Measurements from ENCODE around the gene UBAP2.
"Not testable (repeated sequence)": the region's sequence is repeated elsewhere in the genome, so short reads cannot be mapped to it uniquely, and the experiment has no call there.

UBAP2 gene

DNA sequence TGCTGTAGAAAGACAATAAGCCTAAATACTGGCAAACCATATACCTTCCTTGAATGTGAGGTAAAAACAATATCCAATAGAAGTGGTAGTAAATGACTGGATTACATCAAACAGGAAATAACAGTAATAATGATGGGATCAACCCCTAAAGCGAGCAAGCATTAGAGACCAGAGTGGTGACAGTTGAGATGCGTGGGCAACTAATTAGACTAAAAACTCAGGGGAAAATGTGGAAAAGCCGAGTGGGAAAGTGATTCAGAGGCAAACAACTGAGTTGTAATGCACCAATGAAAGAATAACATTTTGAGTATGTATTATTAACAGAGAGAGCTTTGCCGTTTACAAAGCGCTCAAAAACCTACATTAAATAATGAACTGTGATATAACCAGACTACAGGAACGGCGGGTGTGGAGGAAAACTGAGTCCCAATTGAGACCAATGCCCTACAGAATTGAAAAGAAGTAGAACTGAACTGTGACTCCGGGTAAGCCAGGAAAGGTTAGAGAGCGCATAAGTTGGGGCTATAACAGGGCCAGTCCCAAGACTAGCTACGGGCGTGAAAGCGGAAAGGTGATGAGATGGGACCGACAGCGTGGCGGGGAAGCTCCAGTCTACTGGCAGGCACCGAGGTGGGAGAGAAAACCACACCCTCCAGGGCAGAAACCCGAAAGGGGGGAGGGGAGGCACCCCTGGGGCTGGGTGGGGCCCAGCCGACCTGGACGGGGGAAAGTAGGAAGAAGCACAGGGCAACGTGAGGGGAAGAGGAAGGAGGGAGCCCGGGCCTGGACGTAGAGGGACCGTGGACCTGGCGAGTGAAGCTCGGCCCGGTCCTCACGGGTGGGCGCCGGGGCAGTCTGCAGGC, 592 bp downstream of the UBAP2 start:
- no peak for DNase-seq

DNA sequence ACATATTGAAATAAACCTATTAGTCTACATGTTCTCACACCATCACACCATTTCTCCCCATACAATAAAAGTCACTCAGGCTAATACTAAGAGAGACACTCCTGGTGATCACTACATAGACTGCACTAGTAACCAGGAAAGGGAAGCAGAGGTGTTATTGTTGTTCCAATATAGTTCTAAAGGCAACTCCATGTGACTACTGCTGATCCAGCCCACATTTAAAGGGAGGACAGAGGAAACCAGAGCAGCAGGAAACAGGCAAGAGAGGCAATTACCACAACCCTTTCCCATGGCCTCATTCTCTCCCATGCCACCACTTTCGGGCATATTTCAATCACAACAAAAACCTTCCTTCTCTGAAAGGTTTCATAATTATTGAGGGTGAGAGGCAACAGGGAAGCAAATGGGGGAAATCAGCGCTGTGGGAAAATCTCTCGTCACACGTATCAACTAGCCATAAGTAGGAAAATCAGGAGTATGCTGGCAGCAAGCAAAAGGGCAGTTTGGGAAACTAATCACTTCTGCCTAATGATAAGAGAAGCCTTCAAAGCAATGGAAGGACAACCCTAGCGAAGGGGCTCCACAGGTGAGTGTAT, 1.8 kb downstream of the UBAP2 start:
- DNase-seq, result no peak

DNA sequence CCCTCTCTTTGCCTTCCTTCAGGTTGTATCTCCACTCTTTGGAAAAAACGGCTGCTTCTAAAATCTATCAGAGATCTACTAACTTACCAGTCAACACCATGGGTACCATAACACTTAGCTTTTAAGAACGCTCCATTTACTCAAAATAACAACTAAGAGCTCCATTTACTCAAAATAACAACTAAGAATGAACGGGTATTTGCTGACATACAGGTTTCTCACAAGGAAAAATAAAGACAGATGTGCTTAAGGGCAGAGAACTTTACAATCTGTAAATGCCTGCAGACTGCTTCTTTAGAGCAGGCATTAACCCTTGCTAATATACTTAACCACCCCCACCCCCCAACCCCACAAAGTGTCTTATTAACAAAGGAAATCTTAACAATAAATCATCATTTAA, 2.8 kb downstream of the UBAP2 start:
- DNase-seq, result no peak

DNA sequence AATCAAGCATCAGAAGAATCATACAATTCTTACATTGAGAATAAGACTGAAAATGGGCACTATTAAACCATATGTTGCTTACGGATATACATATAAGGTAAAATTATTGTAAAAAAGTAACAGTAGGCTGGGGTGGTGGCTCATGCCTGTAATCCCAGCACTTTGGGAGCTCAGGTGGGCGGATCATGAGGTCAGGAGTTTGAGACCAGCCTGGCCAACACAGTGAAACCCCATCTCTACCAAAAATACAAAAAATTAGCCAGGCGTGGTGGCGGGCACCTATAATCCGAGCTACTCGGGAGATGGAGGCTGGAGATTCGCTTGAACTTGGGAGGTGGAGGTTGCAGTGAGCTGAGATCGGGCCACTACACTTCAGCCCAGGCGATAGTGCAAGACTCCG, 6.6 kb downstream of the UBAP2 start:
- not testable (repeated sequence) for DNase-seq

DNA sequence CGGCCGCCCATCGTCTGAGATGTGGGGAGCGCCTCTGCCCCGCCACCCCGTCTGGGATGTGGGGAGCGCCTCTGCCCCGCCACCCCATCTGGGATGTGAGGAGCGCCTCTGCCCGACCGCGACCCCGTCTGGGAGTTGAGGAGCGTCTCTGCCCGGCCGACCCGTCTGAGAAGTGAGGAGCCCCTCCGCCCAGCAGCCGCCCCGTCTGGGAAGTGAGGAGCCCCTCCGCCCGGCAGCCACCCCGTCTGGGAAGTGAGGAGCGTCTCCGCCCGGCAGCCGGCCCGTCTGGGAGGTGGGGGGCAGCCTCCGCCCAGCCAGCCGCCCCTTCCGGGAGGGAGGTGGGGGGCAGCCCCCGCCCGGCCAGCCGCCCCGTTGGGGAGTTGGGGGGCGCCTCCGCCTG, 9.8 kb downstream of the UBAP2 start:
- DNase-seq, result not testable (repeated sequence)

DNA sequence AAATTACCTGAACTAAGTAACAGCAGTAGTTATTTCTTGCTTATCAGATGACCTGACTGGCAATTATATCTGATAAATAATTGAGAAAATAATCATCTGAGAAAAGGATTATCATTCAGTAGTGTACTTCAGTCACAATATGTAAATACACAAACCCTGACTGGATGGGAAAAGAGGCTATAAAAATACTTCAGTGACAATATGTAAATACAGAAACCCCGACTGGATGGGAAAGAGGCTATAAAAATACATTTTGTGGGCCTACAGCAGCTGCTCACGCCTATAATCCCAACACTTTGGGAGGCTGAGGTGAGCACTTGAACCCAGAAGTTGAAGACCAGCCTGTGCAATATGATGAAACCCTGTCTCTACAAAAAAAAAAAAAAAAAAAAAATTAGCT, 11.1 kb downstream of the UBAP2 start:
- DNase-seq, result no peak

DNA sequence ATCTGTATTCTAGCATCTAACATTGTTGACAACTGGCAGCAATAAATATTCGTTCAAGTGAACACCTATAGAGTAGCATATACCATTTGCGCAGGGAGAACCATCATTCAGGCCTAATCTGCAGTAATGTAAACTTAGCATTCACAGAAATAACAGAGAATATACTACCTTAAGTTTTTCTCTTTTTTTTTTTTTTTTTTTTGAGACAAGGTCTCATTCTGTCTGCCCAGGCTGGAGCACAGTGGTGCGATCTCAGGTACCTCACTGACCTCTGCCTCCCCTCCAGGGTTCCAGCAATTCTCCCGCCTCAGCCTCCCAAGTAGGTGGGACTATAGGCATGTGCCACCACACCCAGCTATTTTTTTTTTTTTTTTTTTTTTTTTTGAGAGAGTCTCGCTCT, 12.1 kb downstream of the UBAP2 start:
- no peak for DNase-seq

DNA sequence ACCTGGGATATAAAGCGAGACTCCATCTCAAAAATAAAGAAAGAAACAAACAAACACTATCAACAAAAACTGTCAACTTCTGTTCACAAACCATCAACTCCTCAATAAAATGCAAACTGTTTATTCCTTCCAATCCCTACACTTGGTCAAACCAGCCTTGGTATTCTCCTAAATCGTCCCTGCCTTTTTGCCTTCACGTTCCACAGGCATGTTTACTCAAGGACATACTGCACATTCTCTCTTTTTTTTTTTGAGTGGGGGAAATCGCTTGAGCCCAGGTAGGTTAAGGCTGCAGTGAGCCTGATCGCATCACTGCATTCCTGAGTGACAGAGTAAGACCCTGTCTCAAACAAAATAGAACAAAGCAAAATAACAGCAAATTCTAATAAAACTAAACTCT, 13.0 kb downstream of the UBAP2 start:
- no peak for DNase-seq

DNA sequence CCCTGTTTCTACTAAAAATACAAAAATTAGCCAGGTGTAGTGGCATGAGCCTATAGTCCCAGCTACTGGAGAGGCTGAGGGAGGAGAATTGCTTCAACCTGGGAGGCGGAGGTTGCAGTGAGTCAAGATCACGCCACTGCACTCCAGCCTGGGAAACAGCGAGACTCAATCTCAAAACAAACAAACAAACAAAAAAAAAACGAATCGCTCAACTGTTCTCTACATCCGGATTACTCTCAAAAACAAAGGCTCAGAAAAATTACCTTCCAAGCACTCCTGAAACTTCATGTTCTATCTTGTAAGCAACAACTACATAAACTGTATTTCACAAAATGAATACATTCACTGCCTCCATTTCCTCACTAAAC, 14.0 kb downstream of the UBAP2 start:
- no peak for DNase-seq

DNA sequence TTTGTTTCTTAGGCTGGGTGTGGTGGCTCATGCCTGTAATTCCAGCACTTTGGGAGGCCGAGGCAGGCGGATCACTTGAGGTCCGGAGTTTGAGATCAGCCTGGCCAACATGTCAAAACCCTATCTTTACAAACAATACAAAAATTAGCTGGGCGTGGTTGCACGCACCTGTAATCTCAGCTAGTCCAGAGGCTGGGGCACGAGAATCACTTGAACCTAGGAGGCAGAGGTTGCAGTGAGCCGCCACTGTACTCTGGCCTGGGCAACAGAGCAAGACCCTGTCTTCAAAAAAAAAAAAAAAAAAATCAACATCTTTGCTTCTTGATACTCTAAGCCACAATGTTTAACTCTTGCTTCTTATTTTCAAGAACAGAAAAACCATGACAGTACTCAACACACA, 16.1 kb downstream of the UBAP2 start:
- no peak for DNase-seq

DNA sequence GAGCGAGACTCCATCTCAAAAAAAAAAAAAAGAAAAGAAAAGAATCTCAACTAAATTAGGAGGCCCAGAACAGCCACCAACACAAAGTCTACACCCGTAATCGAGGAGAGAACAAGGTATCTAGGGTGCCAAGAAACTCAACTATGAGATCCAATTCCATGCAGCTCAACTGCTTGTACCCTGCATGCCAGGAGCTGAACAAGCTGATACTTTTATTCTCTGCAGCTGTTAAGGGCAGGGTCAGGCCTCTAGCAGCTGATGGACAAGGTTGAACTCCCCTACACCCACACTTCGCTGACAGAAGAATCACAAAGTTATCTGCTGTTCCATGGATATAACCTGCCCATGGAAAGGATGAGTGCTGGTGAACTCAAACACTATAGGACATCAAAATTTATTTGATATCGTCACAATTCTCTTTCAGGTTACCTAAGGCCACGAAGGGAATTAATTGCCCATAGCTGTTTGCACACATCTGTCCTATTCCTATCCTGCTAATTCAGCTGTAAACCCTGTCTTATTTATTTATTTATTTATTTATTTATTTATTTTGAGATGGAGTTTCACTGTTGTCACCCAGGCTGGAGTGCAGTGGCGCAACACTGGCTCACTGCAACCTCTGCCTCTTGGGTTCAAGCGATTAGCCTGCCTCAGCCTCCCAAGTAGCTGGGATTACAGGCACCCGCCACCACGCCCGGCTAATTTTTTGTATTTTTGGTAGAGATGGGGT, 20.7 kb downstream of the UBAP2 start:
- no peak for DNase-seq

DNA sequence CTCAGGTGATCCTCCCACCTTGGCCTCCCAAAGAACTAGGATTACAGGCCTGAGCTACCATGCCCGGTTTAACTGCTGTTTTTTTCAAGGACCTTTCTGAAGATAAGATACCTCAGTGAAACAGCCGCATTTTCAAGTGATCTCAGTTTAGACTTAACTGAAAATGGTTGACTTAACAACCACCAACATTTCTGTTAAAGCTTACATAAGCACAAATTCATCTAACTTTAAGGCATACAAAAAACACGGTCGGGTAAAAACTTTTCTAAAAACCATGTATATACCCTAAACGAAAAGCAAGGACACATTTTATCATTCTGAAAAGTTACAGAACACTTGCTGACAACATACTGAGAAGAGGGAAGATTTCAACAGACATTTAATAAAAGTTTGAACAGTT, 22.9 kb downstream of the UBAP2 start:
- DNase-seq, result no peak

DNA sequence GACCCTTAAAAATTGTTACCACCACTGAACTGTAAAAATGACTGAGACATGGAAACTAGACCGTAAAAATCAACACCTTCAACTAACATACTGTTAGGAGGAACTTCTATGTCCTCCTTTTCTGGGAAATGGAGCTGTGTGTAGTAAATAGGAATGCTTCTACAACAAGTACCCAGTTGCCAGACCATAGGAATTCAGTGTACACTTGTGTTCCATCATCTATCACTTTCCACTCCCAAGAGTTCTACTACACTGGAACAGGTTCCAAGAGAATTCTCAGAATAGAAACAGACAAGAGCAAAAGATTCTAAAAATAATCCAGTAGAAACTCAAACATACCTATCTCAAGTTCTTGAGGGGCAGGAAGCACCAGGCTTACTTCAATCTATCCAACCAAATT, 23.6 kb downstream of the UBAP2 start:
- DNase-seq, result no peak

DNA sequence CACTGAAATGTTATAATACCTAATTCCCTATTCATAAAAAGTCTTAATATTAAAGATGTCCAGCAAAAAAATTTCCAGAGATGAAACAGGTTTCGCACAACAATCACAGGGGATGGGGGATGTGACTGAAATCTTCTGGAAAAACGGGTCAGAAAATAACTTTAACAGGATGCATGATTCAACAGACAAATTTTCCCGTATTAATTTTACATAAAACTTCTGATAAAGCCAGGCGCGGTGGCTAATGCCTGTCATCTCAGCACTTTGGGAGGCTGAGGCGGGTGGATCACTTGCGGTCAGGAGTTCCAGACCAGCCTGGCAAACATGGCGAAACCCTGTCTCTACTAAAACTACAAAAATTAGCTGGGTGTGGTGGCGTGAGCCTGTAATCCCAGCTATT, 24.2 kb downstream of the UBAP2 start:
- DNase-seq, result not testable (repeated sequence)

DNA sequence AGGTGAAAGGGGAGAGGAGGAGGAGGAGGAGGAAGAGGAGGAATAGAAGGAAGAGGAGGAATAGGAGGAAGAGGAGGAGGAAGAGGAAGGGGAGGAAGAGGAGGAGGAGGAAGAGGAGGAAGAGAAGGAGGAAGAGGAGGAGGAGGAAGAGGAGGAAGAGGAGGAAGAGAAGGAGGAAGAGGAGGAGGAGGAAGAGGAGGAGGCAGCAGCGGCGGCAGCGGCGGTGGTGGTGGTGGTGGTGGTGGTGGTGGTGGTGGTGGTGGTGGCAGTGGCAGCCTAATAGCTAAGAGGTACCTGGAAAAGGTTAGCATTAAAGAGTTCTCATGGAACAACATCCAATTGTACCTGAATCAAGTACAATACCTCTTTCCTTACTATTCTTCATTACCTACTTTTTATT, 32.5 kb downstream of the UBAP2 start:
- no peak for DNase-seq

DNA sequence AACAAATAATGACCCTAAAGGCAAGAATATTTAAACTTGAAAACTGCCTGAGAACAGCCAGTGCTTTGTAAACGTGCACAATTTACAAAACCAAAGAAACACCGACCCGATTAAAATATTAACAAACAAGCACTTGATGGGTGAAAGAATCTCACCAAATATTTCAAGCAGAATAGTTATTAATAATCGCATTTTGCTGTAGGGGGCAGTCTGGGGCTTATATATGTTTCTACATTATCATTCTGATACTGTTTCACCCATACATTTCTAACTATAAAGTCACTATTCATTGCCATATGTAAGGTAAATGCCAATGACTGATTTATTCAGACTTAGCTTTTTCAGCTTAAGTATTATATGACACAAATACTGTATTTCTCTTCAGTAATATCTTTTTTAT, 37.7 kb downstream of the UBAP2 start:
- no peak for DNase-seq

DNA sequence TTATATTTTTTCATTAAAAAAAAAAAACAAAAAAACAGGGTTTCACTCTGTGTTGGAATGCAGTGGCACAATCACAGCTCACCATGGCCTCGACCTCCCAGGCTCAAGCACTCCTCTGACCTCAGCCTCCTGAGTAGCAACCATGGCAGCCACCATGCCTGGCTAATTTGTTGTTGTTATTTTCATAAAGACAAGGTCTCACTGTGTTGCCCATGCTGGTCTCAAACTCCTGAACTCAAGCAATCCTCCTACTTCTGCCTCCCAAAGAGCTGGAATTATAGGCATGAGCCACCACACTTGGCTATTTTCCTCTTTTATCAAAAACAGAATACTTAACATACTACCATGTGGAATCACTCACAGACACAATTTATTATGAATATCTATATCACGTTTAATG, 46.7 kb downstream of the UBAP2 start:
- no peak for DNase-seq

DNA sequence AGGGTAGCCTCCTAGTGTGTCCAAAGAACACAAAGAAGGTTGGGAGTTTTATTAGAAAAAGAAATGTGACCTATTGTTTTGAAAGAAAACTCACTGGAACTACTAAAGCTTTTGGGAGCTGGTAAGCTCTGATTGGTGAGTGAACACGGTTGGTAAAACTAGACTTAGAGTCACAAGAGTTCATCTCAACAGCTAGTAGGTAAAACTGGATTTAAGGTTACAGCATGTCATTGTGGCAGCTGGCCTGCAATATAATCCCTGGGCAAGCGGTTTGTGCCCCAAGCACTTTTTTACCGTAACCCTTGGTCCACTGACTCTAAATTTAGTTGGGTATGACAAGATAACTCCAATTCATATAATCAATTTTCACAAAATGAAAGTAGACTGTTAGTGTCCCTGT, 47.4 kb downstream of the UBAP2 start:
- no peak for DNase-seq

DNA sequence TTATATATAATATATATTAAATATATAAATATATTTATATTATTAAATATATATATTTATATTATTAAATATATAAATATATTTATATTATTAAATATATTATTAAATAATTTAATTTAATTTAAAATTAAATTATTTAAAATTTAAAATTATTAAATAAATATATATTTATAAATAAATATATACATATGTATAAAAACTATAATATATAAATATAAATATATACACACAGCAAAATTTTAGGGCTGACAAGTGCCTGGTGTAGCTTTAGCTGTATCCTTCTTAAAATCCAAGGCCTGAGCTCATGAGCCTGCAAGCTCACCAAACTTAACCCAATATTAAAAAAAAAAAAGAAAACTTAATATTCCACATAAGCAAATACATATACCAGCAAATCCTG, 53.2 kb downstream of the UBAP2 start:
- DNase-seq, result no peak

DNA sequence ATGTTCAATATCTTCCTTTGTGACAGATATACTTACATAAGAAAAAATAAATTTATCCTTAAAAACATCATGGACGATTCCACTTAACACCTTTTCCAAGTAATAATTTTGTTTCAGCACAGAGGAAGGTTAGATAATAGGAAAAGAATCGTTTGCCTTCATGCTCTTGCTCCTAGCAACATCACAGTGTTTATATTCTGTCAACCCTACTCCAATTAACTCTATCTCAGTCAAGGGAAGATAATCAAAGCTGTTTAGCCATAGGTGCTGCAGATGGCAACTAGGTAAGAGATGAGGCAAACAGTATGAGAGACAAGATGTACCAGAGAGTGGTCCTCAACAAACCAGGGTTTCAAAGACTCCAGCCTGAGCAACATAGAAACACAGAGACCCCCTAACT, 55.6 kb downstream of the UBAP2 start:
- no peak for DNase-seq

DNA sequence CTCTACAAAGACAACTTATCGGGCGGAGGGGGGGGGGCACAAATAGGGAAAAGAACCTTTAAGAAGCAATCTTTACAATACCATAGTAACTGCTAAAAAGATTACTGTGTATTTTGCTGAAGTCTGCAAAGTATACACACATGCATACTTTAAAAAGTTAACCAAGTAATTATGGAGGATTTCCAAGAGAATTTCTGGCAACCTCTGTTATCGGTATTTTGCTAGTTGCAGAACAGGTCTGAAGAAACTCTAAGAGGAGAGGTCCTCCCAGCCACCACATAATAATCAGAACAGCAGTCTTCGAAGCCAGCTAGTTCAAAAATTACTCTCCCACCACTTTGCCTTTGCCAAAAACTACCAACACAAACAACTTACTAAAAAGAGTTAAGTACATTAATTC, 56.1 kb downstream of the UBAP2 start:
- no peak for DNase-seq

DNA sequence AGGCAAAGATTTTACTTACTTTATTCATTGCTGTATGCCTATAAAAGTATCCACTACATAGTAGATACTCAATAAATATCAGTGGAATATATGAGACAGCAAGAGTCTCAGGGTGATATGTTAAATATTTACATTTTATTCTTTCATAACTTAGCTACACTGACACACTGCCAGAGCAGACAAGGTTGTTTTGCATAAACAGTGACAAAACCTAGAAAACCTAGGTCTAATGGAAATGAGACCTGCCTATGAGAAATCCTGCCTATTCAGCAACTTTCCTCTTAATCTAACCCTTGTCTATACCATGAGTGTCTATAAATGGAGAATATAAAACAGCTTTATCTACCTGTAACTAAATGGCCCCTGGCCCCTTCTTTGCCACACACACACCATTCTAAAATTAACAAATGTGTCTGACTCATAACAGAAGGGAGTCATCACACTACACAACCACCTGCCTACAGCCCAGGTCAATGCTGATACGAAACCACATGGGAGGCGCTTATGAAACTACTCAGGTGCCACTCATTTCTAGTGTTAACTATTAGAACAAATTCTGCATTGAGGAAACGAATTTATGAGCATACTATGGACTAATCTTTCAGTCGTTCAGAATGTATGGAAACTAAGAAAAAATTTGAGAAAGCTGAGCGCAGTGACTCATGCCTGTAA, 60.3 kb downstream of the UBAP2 start:
- DNase-seq, result no peak

DNA sequence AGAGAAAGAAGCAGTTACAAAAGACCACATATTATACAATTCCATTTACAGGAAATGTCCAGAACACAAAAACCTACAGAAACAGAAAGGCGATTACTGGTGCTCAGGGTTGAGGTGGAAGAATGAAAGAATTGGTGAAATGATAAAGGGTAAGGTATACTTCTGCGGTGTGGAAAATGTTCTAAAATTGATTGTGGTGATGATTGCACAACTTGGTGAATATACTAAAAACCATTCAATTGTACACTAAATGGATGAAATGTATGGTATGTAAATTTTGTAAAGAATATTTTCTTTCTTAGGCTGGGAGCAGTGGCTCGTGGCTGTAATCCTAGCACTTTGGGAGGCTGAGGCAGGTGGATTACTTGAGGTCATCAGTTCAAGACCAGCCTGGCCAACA, 72.3 kb downstream of the UBAP2 start:
- DNase-seq, result no peak

DNA sequence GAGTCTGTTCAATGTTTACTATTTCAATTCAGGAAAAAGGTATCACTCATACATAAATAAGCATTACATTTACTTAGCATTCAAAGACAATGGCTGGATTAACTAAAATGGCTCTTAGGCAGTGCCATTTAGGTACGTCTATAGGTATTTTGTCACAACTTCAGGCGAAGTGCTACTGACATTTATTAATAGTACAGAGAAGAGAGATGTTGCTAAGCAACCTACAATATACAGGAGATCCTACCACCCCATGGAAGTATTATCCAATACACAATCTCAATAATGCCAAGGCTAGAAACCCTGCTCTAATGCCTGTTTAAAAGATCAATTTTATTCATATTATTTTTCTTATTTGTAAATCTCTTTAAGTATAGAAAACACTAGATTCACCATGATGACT, 76.0 kb downstream of the UBAP2 start:
- DNase-seq, result no peak

Measured in NCI-H2107 (cell line).